Lung (tissue), 12 donors: ENCODE results near the gene EHBP1. TPM values are rescaled to one million over a fixed set of nuclear protein-coding genes. Genes with fewer than 3 reads are reported as not detected.

ENCODE experiments used
- ATAC-seq: fragments of 200-7000 bp; cut with Tn5 transposase; one replicate; pipeline ENCODE4 v1.9.1; 2020; ENCODE audit warnings: moderate number of reproducible peaks; ENCODE audit not compliant: insufficient read depth, low FRiP score
- DNase-seq, 3 donors: peaks; one replicate each; pipeline ENCODE4 v3.0.0-alpha.2; 2013 to 2017
- H3K27ac ChIP-seq, 2 donors: one replicate each; pipeline ENCODE4 v1.5.1; 2013; ENCODE audit warnings: mild to moderate bottlenecking in 2 of 2, moderate library complexity in 2 of 2, control low read depth in 1 of 2, inconsistent platforms in 1 of 2, low read depth in 1 of 2, low read length in 1 of 2
- H3K27me3 ChIP-seq, 3 donors: one replicate each; pipeline ENCODE4 v1.5.1; 2013; ENCODE audit warnings: low read length in 2 of 3; ENCODE audit not compliant: control insufficient read depth in 3 of 3, insufficient read depth in 3 of 3
- H3K36me3 ChIP-seq, 4 donors: one replicate each; pipeline ENCODE4 v1.5.1; 2013; ENCODE audit warnings: low read length in 4 of 4, mild to moderate bottlenecking in 1 of 4, moderate library complexity in 1 of 4; ENCODE audit not compliant: control insufficient read depth in 4 of 4, insufficient read depth in 4 of 4
- H3K4me1 ChIP-seq, 5 donors: one replicate each; pipeline ENCODE4 v1.5.1; 2013; ENCODE audit warnings: low read length in 5 of 5, mild to moderate bottlenecking in 2 of 5, moderate library complexity in 1 of 5; ENCODE audit not compliant: control insufficient read depth in 5 of 5, insufficient read depth in 5 of 5
- H3K4me3 ChIP-seq: one replicate; pipeline ENCODE4 v1.5.1; 2013; ENCODE audit warnings: mild to moderate bottlenecking, control low read depth, moderate library complexity
- H3K9ac ChIP-seq, 2 donors: one replicate each; pipeline ENCODE4 v1.5.1; 2013; ENCODE audit warnings: low read length in 2 of 2, control low read depth in 1 of 2; ENCODE audit not compliant: insufficient read depth in 1 of 2
- H3K9me3 ChIP-seq, 4 donors: one replicate each; pipeline ENCODE4 v1.5.1; 2013; ENCODE audit warnings: low read length in 3 of 4, mild to moderate bottlenecking in 1 of 4, moderate library complexity in 1 of 4; ENCODE audit not compliant: control insufficient read depth in 4 of 4, insufficient read depth in 3 of 4
- WGBS, 2 donors: extraction: QIAGEN DNeasy Blood & Tissue Kit; methylation state at CpG; one replicate each; pipeline ENCODE4 v1.1.7; 2013; 5-methylcytosine and 5-hydroxymethylcytosine counted together
- polyA plus RNA-seq, 2 donors: library from polyadenylated mRNA; stranded (reverse); fragments of 200-250 nt; gene quantifications; one replicate each; pipeline ENCODE4 v1.2.1, GENCODE V29; 2013
- total RNA-seq, 2 donors: library from RNA; depleted of rRNA in 1 of 2; stranded (reverse); fragments of >200 nt in 1 of 2; gene quantifications; one replicate each; pipeline ENCODE4 v1.2.1, GENCODE V29; 2014 to 2021
- TF ChIP-seq, protein P1 (sequence below): IDR thresholded peaks from 2 replicates; pipeline ENCODE4 v1.5.1; 2012; ENCODE audit warnings: mild to moderate bottlenecking; ENCODE audit errors: control extremely low read depth, extremely low read depth
- donor health status: control.
- donor health status: control.
- donor health status: Bipolar disorder and iron deficiency.
- donor health status: healthy.
- donor health status: DM: yes; HTN: yes; CAD: no.

EHBP1 gene
- total and polyA plus RNA-seq, 4 donors, result 7.9 to 83.2 (median 22.7) TPM

DNA sequence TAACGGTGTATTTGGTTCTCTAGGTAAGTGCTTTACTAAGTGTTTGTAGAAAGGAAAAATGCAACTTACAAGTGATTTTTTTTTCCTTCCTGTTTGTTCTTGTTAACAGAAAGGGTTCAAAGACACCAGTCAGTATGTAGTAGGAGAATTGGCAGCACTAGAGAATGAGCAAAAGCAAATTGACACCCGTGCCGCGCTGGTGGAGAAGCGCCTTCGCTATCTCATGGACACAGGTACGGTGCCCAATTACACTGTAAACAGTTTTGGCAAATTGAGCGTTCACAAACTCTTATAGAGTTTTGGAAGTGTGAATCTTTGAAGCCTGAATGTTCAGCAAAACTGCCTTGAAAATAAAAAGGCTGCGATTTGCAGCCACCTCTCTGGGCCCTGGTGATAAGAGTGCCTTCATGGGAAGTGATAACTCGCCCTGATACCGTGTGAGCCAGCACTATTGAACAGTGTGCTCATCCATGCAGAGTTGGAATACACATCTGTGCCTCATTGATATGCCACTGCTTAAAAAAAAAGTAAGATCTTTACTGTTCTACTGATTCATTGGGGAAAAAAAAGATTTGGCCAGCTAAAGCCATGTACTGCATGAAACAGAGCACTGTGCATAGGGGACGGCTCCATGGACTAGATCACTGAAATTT, 291.1 kb downstream of the EHBP1 start:
- H3K9ac ChIP-seq, result no peak overlapping the region
- ATAC-seq, result no peak
- H3K4me1 ChIP-seq, result peaks cover 0 to 3% (median 0%) of the 10 kb centered on the region in 5 donors
- H3K36me3 ChIP-seq, result peaks cover 0 to 13% (median 6%) of the 10 kb centered on the region in 4 donors
- no peaks in the 10 kb centered on the region for H3K27me3 ChIP-seq
- H3K27ac ChIP-seq, result no peak overlapping the region
- no peaks in the 10 kb centered on the region for H3K9me3 ChIP-seq
- 88 to 93% methylated on average over 12 of the region's 12 CpGs for WGBS, 2 donors
- TF ChIP-seq, protein P1, sequence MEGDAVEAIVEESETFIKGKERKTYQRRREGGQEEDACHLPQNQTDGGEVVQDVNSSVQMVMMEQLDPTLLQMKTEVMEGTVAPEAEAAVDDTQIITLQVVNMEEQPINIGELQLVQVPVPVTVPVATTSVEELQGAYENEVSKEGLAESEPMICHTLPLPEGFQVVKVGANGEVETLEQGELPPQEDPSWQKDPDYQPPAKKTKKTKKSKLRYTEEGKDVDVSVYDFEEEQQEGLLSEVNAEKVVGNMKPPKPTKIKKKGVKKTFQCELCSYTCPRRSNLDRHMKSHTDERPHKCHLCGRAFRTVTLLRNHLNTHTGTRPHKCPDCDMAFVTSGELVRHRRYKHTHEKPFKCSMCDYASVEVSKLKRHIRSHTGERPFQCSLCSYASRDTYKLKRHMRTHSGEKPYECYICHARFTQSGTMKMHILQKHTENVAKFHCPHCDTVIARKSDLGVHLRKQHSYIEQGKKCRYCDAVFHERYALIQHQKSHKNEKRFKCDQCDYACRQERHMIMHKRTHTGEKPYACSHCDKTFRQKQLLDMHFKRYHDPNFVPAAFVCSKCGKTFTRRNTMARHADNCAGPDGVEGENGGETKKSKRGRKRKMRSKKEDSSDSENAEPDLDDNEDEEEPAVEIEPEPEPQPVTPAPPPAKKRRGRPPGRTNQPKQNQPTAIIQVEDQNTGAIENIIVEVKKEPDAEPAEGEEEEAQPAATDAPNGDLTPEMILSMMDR, result no peak
- no peak for DNase-seq
- H3K4me3 ChIP-seq, result no peak overlapping the region

DNA sequence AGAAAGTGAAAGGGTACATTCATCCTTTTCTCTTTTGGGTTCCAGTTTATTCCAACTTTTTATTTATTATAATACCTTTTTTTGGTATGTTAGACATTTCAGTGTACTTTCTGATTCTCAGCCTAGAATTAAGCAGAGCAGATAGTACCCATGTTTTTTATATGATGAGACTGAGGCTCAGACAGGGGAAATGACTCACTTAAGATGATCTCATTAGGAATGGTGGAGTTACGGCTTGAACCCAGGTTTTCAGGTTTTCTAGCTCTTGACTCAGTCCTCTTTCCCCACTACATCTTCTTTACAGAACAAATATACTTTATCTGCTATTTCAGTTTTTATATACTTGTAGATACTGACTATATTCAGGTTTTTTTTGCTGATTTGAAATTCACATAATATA, 293.4 kb downstream of the EHBP1 start:
- no peaks in the 10 kb centered on the region for H3K27me3 ChIP-seq
- H3K4me1 ChIP-seq, result peaks cover 0 to 3% (median 0%) of the 10 kb centered on the region in 5 donors
- no peak overlapping the region for H3K27ac ChIP-seq
- TF ChIP-seq, protein P1, result no peak
- no peak for DNase-seq
- no peaks in the 10 kb centered on the region for H3K9me3 ChIP-seq
- H3K36me3 ChIP-seq, result peaks cover 0 to 11% (median 4%) of the 10 kb centered on the region in 4 donors
- H3K9ac ChIP-seq, result no peak overlapping the region
- ATAC-seq, result no peak
- 95 to 100% methylated on average over 1 of the region's 1 CpG for WGBS, 2 donors
- H3K4me3 ChIP-seq, result no peak overlapping the region

DNA sequence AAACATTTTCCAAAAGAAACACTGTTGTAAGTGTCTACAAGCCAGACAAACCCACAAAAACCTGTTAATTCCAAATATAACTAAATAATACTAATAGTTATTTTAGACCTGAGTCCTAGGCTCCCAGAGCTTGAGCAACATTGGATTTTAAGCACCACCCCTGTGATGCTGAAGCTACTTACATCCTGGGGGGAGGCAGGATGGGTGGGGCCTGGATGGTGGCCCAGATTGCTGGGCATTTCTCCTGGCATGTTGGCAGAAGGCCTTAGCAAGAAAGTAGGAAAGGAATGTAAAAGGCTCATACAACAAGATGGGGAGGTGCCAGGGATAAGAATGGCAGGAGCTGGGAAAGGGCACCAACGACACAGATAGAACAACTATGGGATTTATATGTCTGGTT, 294.4 kb downstream of the EHBP1 start:
- Histone ChIP-seq H3K27ac (no peak overlapping the region), H3K27me3 (no peaks in the 10 kb centered on the region), H3K4me3 (no peak overlapping the region), H3K36me3 (peaks cover 0 to 6% (median 3%) of the 10 kb centered on the region in 4 donors), H3K4me1 (peaks cover 0 to 3% (median 0%) of the 10 kb centered on the region in 5 donors), H3K9ac (no peak overlapping the region), H3K9me3 (no peaks in the 10 kb centered on the region)
- WGBS, 2 donors, result 63 to 95% methylated on average over 1 of the region's 1 CpG
- no peak for DNase-seq
- TF ChIP-seq, protein P1, result no peak
- no peak for ATAC-seq
